Natural killer cell (primary cell): Measurements from ENCODE around the gene CACNB4. TPM values are rescaled to one million over a fixed set of nuclear protein-coding genes. Genes with fewer than 3 reads are reported as not detected.

Experiments
- ATAC-seq, 3 donors: fragments of 150-1000 bp in 2 of 3; fragments of 200-7000 bp in 1 of 3; cut with Tn5 transposase; 1 replicate in 1 of 3; 2 replicates in 2 of 3; pipeline ENCODE4 v1.10.0; 2021; ENCODE audit warnings: mild to moderate bottlenecking in 2 of 3, moderate library complexity in 2 of 3
- DNase-seq, 2 donors: peaks; one replicate each; pipeline versions ENCODE4 v3.0.0 to v3.0.0-alpha.2; 2013 to 2021; ENCODE audit warnings: mixed read lengths in 1 of 2
- H3K27ac ChIP-seq: one replicate; pipeline ENCODE4 v1.5.1; 2013; ENCODE audit warnings: mild to moderate bottlenecking, low read length
- H3K27me3 ChIP-seq: one replicate; pipeline ENCODE4 v1.6.1; 2013; ENCODE audit warnings: low read length; ENCODE audit not compliant: control insufficient read depth, insufficient read depth
- H3K36me3 ChIP-seq: one replicate; pipeline ENCODE4 v1.6.1; 2013; ENCODE audit warnings: low read length; ENCODE audit not compliant: control insufficient read depth, insufficient read depth
- H3K4me1 ChIP-seq: one replicate; pipeline ENCODE4 v1.6.1; 2013; ENCODE audit warnings: low read length; ENCODE audit not compliant: control insufficient read depth, insufficient read depth
- H3K4me3 ChIP-seq: one replicate; pipeline ENCODE4 v1.5.1; 2013; ENCODE audit warnings: low read length
- H3K9me3 ChIP-seq: one replicate; pipeline ENCODE4 v1.6.1; 2013; ENCODE audit warnings: low read length; ENCODE audit not compliant: control insufficient read depth, insufficient read depth
- H3K27ac Mint-ChIP-seq, 2 donors: one replicate each; pipeline ENCODE4 v1.8.0; 2022; ENCODE audit warnings: mild to moderate bottlenecking in 2 of 2, mixed read lengths in 2 of 2, moderate library complexity in 1 of 2
- H3K27me3 Mint-ChIP-seq, 2 donors: one replicate each; pipeline ENCODE4 v1.8.0; 2022; ENCODE audit warnings: low read depth in 2 of 2, mixed read lengths in 2 of 2
- H3K36me3 Mint-ChIP-seq: one replicate; pipeline ENCODE4 v1.8.0; 2022; ENCODE audit warnings: mixed read lengths
- H3K4me1 Mint-ChIP-seq, 2 donors: one replicate each; pipeline ENCODE4 v1.8.0; 2022; ENCODE audit warnings: mixed read lengths in 2 of 2
- H3K4me3 Mint-ChIP-seq: one replicate; pipeline ENCODE4 v1.8.0; 2022; ENCODE audit warnings: mild to moderate bottlenecking, moderate library complexity, mixed read lengths
- H3K9me3 Mint-ChIP-seq, 2 donors: one replicate each; pipeline ENCODE4 v1.8.0; 2022; ENCODE audit warnings: mixed read lengths in 2 of 2
- CTCF ChIP-seq: fragments of 200-600 bp; IDR thresholded peaks from one replicate; pipeline ENCODE4 v1.8.0; 2022; ENCODE audit warnings: antibody characterized with exemption
- WGBS: methylation state at CpG from one replicate; pipeline ENCODE4 v1.1.7; 2013; ENCODE audit warnings: missing lambda C conversion rate; ENCODE audit not compliant: insufficient coverage; 5-methylcytosine and 5-hydroxymethylcytosine counted together
- intact Hi-C: fragments of 100-400 bp; cut with micrococcal nuclease; formaldehyde crosslinking; loops from one replicate; pipeline ENCODE4 v1.14.2; 2022
- total RNA-seq, 4 donors: library from RNA; stranded (reverse); fragments of 120-200 nt in 1 of 4; gene quantifications; one replicate each; pipeline versions ENCODE4 v1.2.3 to v1.2.4, GENCODE V29; 2013 to 2022

CACNB4 gene
- total RNA-seq, 3 donors from 2014 or later (not counting 1 experiment from before 2014, with no cell fraction given), result 0.56 to 0.93 (median 0.73) TPM

GRCh38 chr2:152127628-152128027 lies 28.8 kb upstream of the CACNB4 start:
- Histone ChIP-seq H3K36me3 (peaks cover 27% of the 10 kb centered on the region), H3K27ac (no peak overlapping the region), H3K9me3 (no peaks in the 10 kb centered on the region), H3K4me3 (no peak overlapping the region), H3K4me1 (no peaks in the 10 kb centered on the region), H3K27me3 (no peaks in the 10 kb centered on the region)
- H3K4me1 Mint-ChIP-seq, result peaks cover 5 to 6% of the 10 kb centered on the region in 2 donors
- no peak for DNase-seq
- no peaks in the 10 kb centered on the region for H3K36me3 Mint-ChIP-seq
- no peaks in the 10 kb centered on the region for H3K27me3 Mint-ChIP-seq
- no peak overlapping the region for H3K4me3 Mint-ChIP-seq
- intact Hi-C loops, result no loop called here
- H3K27ac Mint-ChIP-seq, result peak overlapping the region; percentile 12 to 78
- no peak for ATAC-seq
- no peaks in the 10 kb centered on the region for H3K9me3 Mint-ChIP-seq
- no peak for TF ChIP-seq CTCF

- no peak for DNase-seq
- no peaks in the 10 kb centered on the region for H3K4me1 ChIP-seq
- WGBS, result 75% methylated on average over 4 of the region's 4 CpGs
Observed at GRCh38 chr2:152126664-152127063, 27.8 kb upstream of the CACNB4 start.

GRCh38 chr2:152122161-152122560 lies 23.3 kb upstream of the CACNB4 start:
- Histone ChIP-seq H3K9me3 (no peaks in the 10 kb centered on the region), H3K4me1 (no peaks in the 10 kb centered on the region), H3K27me3 (no peaks in the 10 kb centered on the region), H3K27ac (no peak overlapping the region), H3K36me3 (peaks cover 45% of the 10 kb centered on the region), H3K4me3 (no peak overlapping the region)
- 96% methylated on average over 2 of the region's 2 CpGs for WGBS
- intact Hi-C loops, result no loop called here
- ATAC-seq (no peak), DNase-seq (no peak)
- Mint-ChIP-seq H3K9me3 (no peaks in the 10 kb centered on the region), H3K27ac (no peak overlapping the region), H3K4me3 (no peak overlapping the region), H3K4me1 (peaks cover 4% of the 10 kb centered on the region in 2 donors), H3K27me3 (no peaks in the 10 kb centered on the region), H3K36me3 (no peaks in the 10 kb centered on the region)
- no peak for TF ChIP-seq CTCF

More at GRCh38 chr2:152126664-152127063, 27.8 kb upstream of the CACNB4 start:
- Mint-ChIP-seq H3K36me3 (no peaks in the 10 kb centered on the region), H3K27ac (peak overlapping the region; percentile 27 to 78), H3K4me1 (peaks cover 5 to 6% of the 10 kb centered on the region in 2 donors), H3K9me3 (no peaks in the 10 kb centered on the region), H3K4me3 (no peak overlapping the region), H3K27me3 (no peaks in the 10 kb centered on the region)
- Histone ChIP-seq H3K9me3 (no peaks in the 10 kb centered on the region), H3K4me3 (no peak overlapping the region), H3K27ac (no peak overlapping the region), H3K27me3 (no peaks in the 10 kb centered on the region), H3K36me3 (peaks cover 29% of the 10 kb centered on the region)
- intact Hi-C loops, result no loop called here
- no peak for TF ChIP-seq CTCF
- ATAC-seq, result peak in 2 of 3 donors; percentile 38 to 55

- H3K4me1 ChIP-seq, result no peaks in the 10 kb centered on the region
- H3K9me3 ChIP-seq, result no peaks in the 10 kb centered on the region
- no peak for DNase-seq
- Mint-ChIP-seq H3K4me3 (no peak overlapping the region), H3K27me3 (no peaks in the 10 kb centered on the region), H3K27ac (no peak overlapping the region), H3K36me3 (no peaks in the 10 kb centered on the region), H3K9me3 (no peaks in the 10 kb centered on the region), H3K4me1 (no peaks in the 10 kb centered on the region)
- H3K27ac ChIP-seq, result no peak overlapping the region
- no peak for ATAC-seq
- peaks cover 43% of the 10 kb centered on the region for H3K36me3 ChIP-seq
- WGBS, result 92% methylated on average over 1 of the region's 1 CpG
- no peak for TF ChIP-seq CTCF
- H3K27me3 ChIP-seq, result no peaks in the 10 kb centered on the region
- H3K4me3 ChIP-seq, result no peak overlapping the region
- intact Hi-C loops, result no loop called here
Observed at GRCh38 chr2:152120430-152120829, 21.6 kb upstream of the CACNB4 start.
